Caco-2 (cell line): ENCODE results near the gene SECISBP2. TPM values are rescaled to one million over a fixed set of nuclear protein-coding genes. Genes with fewer than 3 reads are reported as not detected.
A peak's percentile ranks its signal among the peaks of the same experiment; 100 is the strongest.

Source experiments
- BruUV-seq: library from RNA; stranded (reverse); fragments of 400-500 nt; replicated peaks from 2 replicates; lab custom pipeline; 2021; lab: Mats Ljungman, UMichigan
- CTCF ChIA-PET: fragments of 300-600 bp; sonication (Branson Sonifier 250); formaldehyde crosslinking; loops from one replicate; lab custom pipeline; 2022; ENCODE audit warnings: antibody characterized with exemption; lab: Charles Lee
- POLR2A ChIA-PET: fragments of 300-600 bp; sonication (Branson Sonifier 250); formaldehyde crosslinking; loops from one replicate; lab custom pipeline; 2022; ENCODE audit warnings: antibody characterized with exemption; lab: Charles Lee
- DNase-seq, 2 experiments: peaks; one replicate each; pipeline versions ENCODE4 v3.0.0 to v3.0.0-alpha.2; 2020 to 2022
- H3K27me3 ChIP-seq: replicated peaks from 2 replicates; pipeline ENCODE4 v1.6.0; 2011; ENCODE audit warnings: low read length; ENCODE audit not compliant: control insufficient read depth, insufficient read depth
- H3K36me3 ChIP-seq: 2 replicates; pipeline ENCODE4 v1.5.1; 2011; ENCODE audit warnings: low read length; ENCODE audit not compliant: control insufficient read depth, insufficient read depth
- H3K4me1 ChIP-seq: fragments of 250-450 bp; sonication (Bioruptor Pico); 2 replicates; pipeline ENCODE4 v1.5.1; 2020; ENCODE audit warnings: mild to moderate bottlenecking
- H3K4me3 ChIP-seq: 2 replicates; pipeline ENCODE4 v1.5.1; 2011; ENCODE audit warnings: low read depth, mild to moderate bottlenecking, control low read depth, low read length
- H3K9me3 ChIP-seq: fragments of 250-450 bp; sonication (Bioruptor Pico); 2 replicates; pipeline ENCODE4 v1.5.1; 2020; ENCODE audit warnings: mild to moderate bottlenecking, moderate library complexity
- H3K27ac Mint-ChIP-seq: one replicate; pipeline ENCODE4 v1.8.0; 2022; ENCODE audit warnings: mixed read lengths; ENCODE audit not compliant: unreplicated experiment
- H3K27me3 Mint-ChIP-seq: one replicate; pipeline ENCODE4 v1.8.0; 2022; ENCODE audit warnings: mixed read lengths; ENCODE audit not compliant: insufficient read depth, unreplicated experiment
- H3K36me3 Mint-ChIP-seq: one replicate; pipeline ENCODE4 v1.8.0; 2022; ENCODE audit warnings: mild to moderate bottlenecking, mixed read lengths; ENCODE audit not compliant: insufficient read depth, unreplicated experiment
- H3K4me1 Mint-ChIP-seq: one replicate; pipeline ENCODE4 v1.8.0; 2022; ENCODE audit warnings: low read depth, mixed read lengths; ENCODE audit not compliant: unreplicated experiment
- H3K4me3 Mint-ChIP-seq: one replicate; pipeline ENCODE4 v1.8.0; 2022; ENCODE audit warnings: mild to moderate bottlenecking, moderate library complexity, mixed read lengths; ENCODE audit not compliant: unreplicated experiment
- H3K9me3 Mint-ChIP-seq: one replicate; pipeline ENCODE4 v1.8.0; 2022; ENCODE audit warnings: mixed read lengths; ENCODE audit not compliant: unreplicated experiment
- CTCF ChIP-seq, 2 experiments: fragments of 200-600 bp in 1 of 2; IDR thresholded peaks; 1 replicate in 1 of 2; 2 replicates in 1 of 2; pipeline versions ENCODE4 v1.5.1 to v1.8.0; 2011 to 2022; ENCODE audit warnings: antibody characterized with exemption in 1 of 2, control low read depth in 1 of 2, inconsistent platforms in 1 of 2, low read depth in 1 of 2, low read length in 1 of 2, mild to moderate bottlenecking in 1 of 2, moderate library complexity in 1 of 2; ENCODE audit not compliant: insufficient read depth in 1 of 2, severe bottlenecking in 1 of 2, unreplicated experiment in 1 of 2
- intact Hi-C: fragments of 100-400 bp; cut with micrococcal nuclease; formaldehyde crosslinking; loops from one replicate; pipeline ENCODE4 v1.10.0; 2022; ENCODE audit not compliant: unreplicated experiment
- total RNA-seq: library from RNA; stranded (reverse); gene quantifications from 2 replicates; pipeline ENCODE4 v1.2.3, GENCODE V29; 2022

SECISBP2 gene
- total RNA-seq, 1 experiment from 2014 or later: 21.0 TPM

- CTCF ChIA-PET: no interaction called here
Measured at GRCh38 chr9:89372230-89372816, 54.0 kb downstream of the SECISBP2 start.

DNA sequence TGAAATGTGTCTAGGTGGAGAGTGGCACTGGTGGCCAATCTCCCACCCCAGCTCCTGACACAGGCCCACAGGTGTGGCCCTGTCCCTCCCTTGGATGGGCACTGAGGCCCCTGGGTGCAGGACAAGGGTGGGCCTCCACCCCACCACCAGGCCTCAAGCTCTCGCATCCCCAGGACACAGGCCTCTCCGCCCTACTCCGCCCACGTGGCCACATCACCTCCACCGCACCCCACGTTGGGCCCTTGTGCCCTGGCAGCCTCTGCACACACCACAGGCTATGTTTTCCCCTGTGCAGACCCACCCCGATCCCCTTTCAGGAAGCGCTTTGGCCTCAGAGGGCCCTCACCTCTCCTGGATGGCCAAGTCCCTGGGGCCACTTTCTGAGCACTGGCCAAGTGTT, 54.7 kb downstream of the SECISBP2 start:
- Histone ChIP-seq H3K4me3 (no peak overlapping the region), H3K4me1 (no peaks in the 10 kb centered on the region), H3K36me3 (no peaks in the 10 kb centered on the region), H3K9me3 (no peaks in the 10 kb centered on the region), H3K27me3 (no peaks in the 10 kb centered on the region)
- Mint-ChIP-seq H3K9me3 (no peaks in the 10 kb centered on the region), H3K27me3 (no peaks in the 10 kb centered on the region), H3K4me1 (no peaks in the 10 kb centered on the region), H3K4me3 (no peak overlapping the region), H3K27ac (no peak overlapping the region), H3K36me3 (peaks cover 4% of the 10 kb centered on the region)
- POLR2A ChIA-PET: no interaction called here
- BruUV-seq: no TSS peak
- intact Hi-C loops: no loop called here
- TF ChIP-seq CTCF (IDR thresholded peaks at IDR 0.05; ENCODE audit: insufficient read depth in 1 of 2, low read depth in 1 of 2, low read length in 1 of 2, severe bottlenecking in 1 of 2, unreplicated experiment in 1 of 2): no peak
- CTCF ChIA-PET: no interaction called here
- DNase-seq: no peak

More at GRCh38 chr9:89372230-89372816, 54.0 kb downstream of the SECISBP2 start:
- H3K27me3 Mint-ChIP-seq: no peaks in the 10 kb centered on the region
- H3K36me3 Mint-ChIP-seq: peaks cover 4% of the 10 kb centered on the region
- TF ChIP-seq CTCF (IDR thresholded peaks at IDR 0.05; ENCODE audit: insufficient read depth in 1 of 2, low read depth in 1 of 2, low read length in 1 of 2, severe bottlenecking in 1 of 2, unreplicated experiment in 1 of 2): no peak
- H3K4me3 ChIP-seq: no peak overlapping the region
- peak in 1 of 2 experiments; percentile 48 for DNase-seq
- POLR2A ChIA-PET: no interaction called here
- BruUV-seq: no TSS peak
- no peaks in the 10 kb centered on the region for H3K9me3 ChIP-seq
- H3K36me3 ChIP-seq: no peaks in the 10 kb centered on the region
- H3K27ac Mint-ChIP-seq: no peak overlapping the region
- H3K4me1 Mint-ChIP-seq: no peaks in the 10 kb centered on the region
- intact Hi-C loops: no loop called here
- no peak overlapping the region for H3K4me3 Mint-ChIP-seq
- no peaks in the 10 kb centered on the region for H3K4me1 ChIP-seq
- no peaks in the 10 kb centered on the region for H3K9me3 Mint-ChIP-seq
- H3K27me3 ChIP-seq: no peaks in the 10 kb centered on the region

DNA sequence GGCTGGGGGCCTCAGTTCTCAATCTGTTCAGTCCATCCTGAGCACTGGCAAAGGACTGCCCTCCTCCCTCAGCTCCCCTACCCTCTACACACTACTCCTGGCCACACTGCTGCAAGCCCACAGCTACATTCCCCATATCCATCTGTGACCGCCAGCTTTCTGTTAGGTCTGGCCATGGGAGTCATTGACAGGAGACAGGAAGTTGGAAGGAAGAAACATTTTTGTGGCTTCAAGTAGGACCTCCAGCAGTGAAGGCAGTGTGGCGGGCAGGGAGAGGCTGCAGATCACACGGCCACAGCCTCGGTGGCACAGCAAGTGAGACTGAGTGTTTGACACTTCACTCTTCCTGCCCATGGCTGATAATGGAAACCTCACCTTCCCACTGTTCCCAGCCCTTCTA, 55.9 kb downstream of the SECISBP2 start:
- intact Hi-C loops: no loop called here

More for the DNA sequence above, 55.9 kb downstream of the SECISBP2 start:
- CTCF ChIA-PET: no interaction called here
- H3K4me1 ChIP-seq: no peaks in the 10 kb centered on the region
- H3K9me3 ChIP-seq: no peaks in the 10 kb centered on the region
- no peak overlapping the region for H3K4me3 ChIP-seq
- H3K9me3 Mint-ChIP-seq: no peaks in the 10 kb centered on the region
- no peaks in the 10 kb centered on the region for H3K4me1 Mint-ChIP-seq
- H3K4me3 Mint-ChIP-seq: no peak overlapping the region
- H3K27ac Mint-ChIP-seq: no peak overlapping the region
- peaks cover 4% of the 10 kb centered on the region for H3K36me3 Mint-ChIP-seq
- DNase-seq: no peak
- no TSS peak for BruUV-seq
- POLR2A ChIA-PET: no interaction called here
- no peak for TF ChIP-seq CTCF (IDR thresholded peaks at IDR 0.05; ENCODE audit: insufficient read depth in 1 of 2, low read depth in 1 of 2, low read length in 1 of 2, severe bottlenecking in 1 of 2, unreplicated experiment in 1 of 2)
- no peaks in the 10 kb centered on the region for H3K27me3 Mint-ChIP-seq
- H3K27me3 ChIP-seq: no peaks in the 10 kb centered on the region
- H3K36me3 ChIP-seq: no peaks in the 10 kb centered on the region
